ENCODE measurements around the gene OR5AC2.

The OR5AC2 gene

DNA sequence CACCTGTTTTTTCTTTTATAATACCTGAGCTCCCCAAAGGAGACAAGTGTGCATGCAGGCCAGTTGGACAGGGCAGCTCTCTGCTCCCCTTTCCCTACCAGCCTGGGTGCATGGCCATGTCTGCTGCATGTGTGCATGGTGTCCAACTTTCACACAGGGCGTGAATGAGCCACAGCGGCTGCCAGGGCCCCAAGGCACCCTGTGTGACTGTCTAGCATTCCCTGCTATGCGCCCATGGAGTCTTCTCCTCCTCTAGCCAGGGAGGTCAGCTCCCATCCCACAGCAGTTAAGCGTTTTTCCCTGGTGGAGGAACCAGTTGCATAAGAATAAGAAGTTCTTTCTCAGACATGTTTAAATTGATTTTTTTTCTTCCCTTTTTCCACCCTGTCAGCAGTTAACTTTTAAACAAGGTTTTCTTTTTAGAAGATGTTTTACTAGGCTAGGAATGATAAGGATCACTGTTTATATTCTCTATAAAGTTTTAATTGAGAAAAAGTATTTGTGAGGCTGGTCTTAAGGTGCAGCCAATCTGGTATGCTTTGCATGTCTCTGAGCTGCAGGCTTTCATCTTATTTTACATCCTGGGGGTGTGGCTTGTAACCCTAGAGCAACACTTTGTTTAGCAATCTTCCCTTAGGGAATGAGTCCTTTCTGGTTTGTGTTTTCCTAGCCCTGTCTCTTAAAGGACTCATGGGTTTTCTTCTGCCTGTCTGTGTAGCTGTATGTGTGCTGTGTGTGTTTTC lies 23.0 kb downstream of the OR5AC2 start:
- peaks cover 13% of the 10 kb centered on the region for H3K27me3 Mint-ChIP-seq
- no peak overlapping the region for H3K27ac Mint-ChIP-seq
- H3K36me3 Mint-ChIP-seq, result no peaks in the 10 kb centered on the region

DNA sequence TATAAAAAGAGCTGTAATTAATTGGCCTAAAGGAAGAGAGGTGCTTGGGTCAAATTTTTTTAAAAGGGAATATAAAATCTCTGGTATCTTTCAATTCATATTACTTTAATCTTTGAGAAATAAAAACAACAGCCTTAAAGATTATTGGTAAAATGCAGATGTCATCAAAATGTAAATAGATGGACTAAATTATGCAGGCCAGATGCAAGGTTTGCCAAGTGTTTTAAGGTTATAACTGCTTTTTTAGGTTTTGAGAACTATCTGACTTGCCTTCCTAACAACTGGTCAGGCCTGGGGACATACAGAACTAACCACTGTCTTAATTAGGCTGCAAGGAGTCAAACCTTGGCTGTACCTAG lies 23.6 kb downstream of the OR5AC2 start:
- no peaks in the 10 kb centered on the region for H3K36me3 Mint-ChIP-seq
- H3K27ac Mint-ChIP-seq, result no peak overlapping the region
- H3K4me1 Mint-ChIP-seq (ENCODE audit: low read depth), result no peaks in the 10 kb centered on the region
- H3K4me3 Mint-ChIP-seq, result no peak overlapping the region
- peaks cover 13% of the 10 kb centered on the region for H3K27me3 Mint-ChIP-seq
- H3K9me3 Mint-ChIP-seq (ENCODE audit: low read depth), result no peaks in the 10 kb centered on the region

More for the DNA sequence above, 23.0 kb downstream of the OR5AC2 start:
- Mint-ChIP-seq H3K9me3 (ENCODE audit: low read depth) (no peaks in the 10 kb centered on the region), H3K4me3 (no peak overlapping the region), H3K4me1 (ENCODE audit: low read depth) (no peaks in the 10 kb centered on the region)

DNA sequence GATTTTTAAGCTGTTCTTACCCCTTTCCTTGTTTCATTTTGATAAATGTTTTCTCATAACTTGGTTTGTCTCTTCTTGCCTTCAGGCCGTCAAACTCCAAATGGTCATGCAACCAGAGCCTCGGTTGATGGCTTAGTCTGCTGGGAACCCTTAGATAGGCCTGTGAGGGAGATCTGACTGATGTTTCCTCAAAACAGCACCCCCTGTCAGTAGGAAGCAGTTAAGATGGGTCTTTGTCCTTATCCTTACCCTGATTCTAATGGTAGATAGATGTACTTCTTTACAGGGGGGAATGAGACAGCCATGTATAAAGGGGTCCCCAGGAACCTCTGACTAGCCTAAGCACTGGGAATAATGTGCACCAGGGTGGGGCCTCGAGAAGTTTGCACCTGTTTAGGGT lies 27.3 kb downstream of the OR5AC2 start:
- no peaks in the 10 kb centered on the region for H3K4me1 Mint-ChIP-seq (ENCODE audit: low read depth)
- no peak overlapping the region for H3K4me3 Mint-ChIP-seq
- H3K27ac Mint-ChIP-seq, result no peak overlapping the region
- peaks cover 10% of the 10 kb centered on the region for H3K27me3 Mint-ChIP-seq
- H3K9me3 Mint-ChIP-seq (ENCODE audit: low read depth), result no peaks in the 10 kb centered on the region
- no peaks in the 10 kb centered on the region for H3K36me3 Mint-ChIP-seq

DNA sequence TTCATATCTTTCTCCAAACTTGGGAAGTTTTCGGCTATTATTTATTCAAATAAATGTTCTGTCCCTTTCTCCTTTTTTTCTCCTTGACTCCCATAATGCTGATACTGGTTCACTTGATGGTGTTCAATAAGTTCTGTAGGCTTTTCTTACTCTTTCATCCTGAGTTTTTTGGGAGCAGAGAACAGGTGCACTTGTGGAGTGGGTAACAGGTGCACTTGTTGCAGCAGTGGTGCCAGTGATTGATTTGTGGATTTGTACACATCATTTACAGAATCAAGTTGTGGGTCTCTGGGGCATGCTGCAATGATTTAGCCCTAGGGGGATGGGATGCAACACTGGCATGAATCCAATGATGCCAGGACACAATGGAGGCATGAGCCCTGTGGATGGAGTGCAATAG lies 28.7 kb downstream of the OR5AC2 start:
- Mint-ChIP-seq H3K36me3 (no peaks in the 10 kb centered on the region), H3K4me3 (no peak overlapping the region), H3K4me1 (ENCODE audit: low read depth) (no peaks in the 10 kb centered on the region), H3K27me3 (peaks cover 10% of the 10 kb centered on the region), H3K27ac (no peak overlapping the region), H3K9me3 (ENCODE audit: low read depth) (no peaks in the 10 kb centered on the region)

DNA sequence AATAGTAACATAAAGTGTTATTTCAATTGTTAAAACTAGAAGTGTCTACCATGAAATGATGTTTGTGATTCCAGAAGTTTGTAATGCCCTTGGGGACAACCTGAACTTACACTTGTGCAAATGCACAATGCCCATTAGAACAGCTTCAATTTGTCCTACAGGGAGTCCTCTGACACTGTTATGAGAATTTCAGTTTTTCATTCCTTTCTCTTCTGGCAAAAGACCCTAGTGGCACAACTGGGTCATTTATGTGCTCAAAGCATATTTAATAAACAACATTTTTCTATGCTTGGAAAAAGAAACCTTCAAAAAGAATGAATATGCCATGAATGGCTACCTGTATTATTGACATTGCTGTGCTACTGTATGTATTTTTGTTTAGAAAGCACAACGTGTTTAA lies 43.4 kb downstream of the OR5AC2 start, which contains the start of gene OR5H1:
Gene OR5H1, plus strand, starts transcription at position 301 of the 400 bp plus-strand sequence. CDS start 1,977 bp downstream, outside the sequence.
- no peak within 1 kb of the TSS for H3K4me3 Mint-ChIP-seq
- H3K9me3 Mint-ChIP-seq (ENCODE audit: low read depth), result no peaks in the 10 kb centered on the region
- H3K27ac Mint-ChIP-seq, result no peak within 1 kb of the TSS
- no peaks in the 10 kb centered on the region for H3K36me3 Mint-ChIP-seq
- H3K27me3 Mint-ChIP-seq, result no peaks in the 10 kb centered on the region
- H3K4me1 Mint-ChIP-seq (ENCODE audit: low read depth), result no peaks in the 10 kb centered on the region

DNA sequence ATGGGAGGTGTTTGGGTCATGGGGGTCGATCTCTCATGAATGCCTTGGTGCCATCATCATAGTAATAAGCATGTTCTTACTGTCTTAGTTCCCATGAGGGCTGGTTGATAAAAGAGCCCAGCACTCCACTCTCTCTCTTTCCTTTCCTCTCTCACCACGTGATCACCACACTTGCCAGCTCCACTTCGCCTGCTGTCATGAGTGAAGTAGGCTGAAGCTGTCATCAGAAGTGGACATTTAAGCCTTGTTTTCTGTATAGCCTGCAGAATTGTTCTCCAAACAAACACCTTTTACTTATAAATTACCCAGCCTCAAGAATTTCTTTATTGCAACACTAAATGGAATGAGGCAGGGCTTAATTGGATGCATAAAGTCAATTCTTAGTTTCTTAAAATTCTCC lies 49.7 kb downstream of the OR5AC2 start:
- Mint-ChIP-seq H3K27me3 (peaks cover 3% of the 10 kb centered on the region), H3K4me3 (no peak overlapping the region), H3K4me1 (ENCODE audit: low read depth) (no peaks in the 10 kb centered on the region), H3K36me3 (no peaks in the 10 kb centered on the region), H3K27ac (no peak overlapping the region), H3K9me3 (ENCODE audit: low read depth) (no peaks in the 10 kb centered on the region)
